Measurements from ENCODE around the gene CRYBB2.
"Not testable (repeated sequence)": the region's sequence is repeated elsewhere in the genome, so short reads cannot be mapped to it uniquely, and the experiment has no call there.

CRYBB2 gene

DNA sequence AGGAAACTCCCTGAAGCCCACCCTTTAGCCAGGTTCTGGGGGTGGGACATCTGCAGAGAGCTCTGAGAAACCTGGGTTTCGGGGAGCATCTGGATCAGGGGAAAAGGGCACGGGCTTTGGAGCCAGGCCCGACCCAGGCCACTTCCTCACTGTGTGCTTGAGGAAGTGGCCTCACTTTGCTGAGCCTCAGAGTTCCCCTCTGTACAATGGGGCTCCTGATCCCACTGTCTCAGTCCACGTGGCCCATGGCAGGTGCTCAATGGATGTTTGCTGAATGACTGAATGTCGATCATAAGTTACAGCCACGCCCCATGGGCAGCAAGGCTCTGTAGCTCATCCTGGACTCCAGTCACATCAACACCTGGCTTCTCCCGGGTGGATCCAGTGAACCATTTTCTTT lies 18.5 kb upstream of the CRYBB2 start:
- no peak for DNase-seq

DNA sequence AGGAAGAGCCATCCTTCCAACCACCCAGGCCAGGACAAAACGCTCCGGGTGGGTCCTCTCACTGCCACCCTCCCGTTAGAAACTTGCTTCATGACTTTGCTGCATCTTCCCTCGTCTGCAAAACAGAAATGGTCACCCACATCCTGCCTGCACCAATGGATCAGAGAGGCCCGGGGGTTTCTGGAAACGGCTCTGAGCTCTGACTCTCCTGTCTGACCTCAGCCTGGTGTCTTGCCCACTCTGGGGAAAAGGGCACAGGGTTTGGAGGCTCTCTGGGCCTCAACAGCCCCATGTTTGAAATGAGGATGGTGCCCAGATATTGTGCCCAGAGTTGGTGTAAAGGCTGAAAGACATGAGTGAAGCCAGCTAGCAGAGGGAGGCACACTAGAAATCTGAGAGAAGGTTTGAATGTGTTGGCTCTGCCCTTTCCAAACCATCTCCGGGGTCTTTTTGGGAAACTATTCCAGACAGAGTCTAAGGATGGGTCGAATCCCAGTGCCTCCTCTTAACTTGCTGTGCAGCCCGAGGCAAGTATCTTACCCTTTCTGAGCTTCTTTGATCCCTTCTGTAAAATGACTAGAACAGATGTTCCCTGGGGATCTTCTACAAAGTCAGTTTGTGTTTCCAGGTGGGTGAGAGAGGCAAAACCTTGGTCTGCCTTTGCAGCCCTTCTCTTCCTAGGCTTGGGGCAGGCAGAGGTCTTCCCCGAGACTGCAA lies 17.7 kb upstream of the CRYBB2 start:
- DNase-seq: no peak

DNA sequence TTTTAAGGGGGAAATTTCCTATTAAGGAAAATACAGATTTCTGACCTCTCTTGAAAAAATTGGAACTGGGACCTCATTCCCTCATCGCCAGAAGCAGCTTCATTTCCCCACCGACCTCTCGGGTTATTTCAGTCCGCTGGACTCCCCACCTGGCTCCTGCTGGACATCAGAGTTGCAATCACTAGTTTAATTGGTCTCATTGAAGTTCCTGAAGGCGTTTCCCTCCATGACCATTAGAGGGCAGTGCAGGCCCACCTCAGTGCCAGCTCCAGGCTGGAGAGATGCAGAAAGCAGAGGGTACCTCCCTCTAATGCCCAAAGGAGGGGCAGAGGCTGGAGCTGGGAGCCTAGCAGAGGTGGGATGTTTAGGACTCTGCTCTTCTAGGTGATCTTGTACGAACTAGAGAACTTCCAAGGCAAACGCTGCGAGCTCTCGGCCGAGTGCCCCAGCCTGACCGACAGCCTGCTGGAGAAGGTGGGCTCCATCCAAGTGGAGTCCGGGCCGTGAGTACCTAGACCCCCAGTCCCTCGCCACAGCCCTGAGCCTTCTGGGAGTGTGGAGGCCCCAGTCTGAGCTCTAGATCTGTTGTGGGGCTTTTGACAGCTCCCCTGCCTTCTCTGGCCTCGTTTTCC lies 17.0 kb upstream of the CRYBB2 start:
- peak; percentile 34 to 51 for DNase-seq

DNA sequence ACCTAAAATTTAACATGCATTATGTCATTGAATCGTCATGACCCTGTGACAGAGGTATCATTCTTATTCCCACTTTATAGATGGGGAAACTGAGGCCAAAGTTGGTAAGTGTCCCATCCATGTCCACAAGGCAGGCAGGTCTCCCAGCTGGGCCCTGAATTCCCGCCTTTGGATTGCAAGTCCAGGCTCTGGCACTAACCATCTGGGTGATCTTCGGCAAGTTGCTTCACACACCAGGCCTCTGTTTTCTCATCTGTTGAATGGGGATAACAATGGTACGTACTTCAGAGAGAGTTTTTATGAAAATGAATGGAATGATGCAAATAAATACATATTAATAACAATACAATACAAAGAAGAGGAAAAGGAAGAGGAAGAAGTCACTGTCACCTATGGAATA lies 16.4 kb upstream of the CRYBB2 start:
- DNase-seq: no peak

DNA sequence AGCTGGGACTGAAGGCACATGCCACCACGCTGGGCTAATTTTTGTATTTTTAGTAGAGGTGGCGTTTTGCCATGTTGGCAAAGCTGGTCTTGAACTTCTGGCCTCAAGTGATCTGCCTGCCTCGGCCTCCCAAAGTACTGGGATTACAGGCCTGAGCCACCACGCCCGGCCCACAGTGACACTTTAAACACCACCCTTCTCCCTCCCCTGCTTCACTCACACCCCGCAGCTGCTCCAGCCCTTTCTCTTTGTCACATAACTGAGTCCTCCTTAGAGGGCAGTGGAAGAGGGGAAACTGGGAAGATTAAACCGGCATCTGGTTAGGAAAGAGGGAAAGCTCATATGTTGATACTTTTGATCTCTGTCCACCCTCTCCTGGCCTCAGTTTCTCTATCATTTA lies 14.9 kb upstream of the CRYBB2 start:
- DNase-seq: not testable (repeated sequence)

DNA sequence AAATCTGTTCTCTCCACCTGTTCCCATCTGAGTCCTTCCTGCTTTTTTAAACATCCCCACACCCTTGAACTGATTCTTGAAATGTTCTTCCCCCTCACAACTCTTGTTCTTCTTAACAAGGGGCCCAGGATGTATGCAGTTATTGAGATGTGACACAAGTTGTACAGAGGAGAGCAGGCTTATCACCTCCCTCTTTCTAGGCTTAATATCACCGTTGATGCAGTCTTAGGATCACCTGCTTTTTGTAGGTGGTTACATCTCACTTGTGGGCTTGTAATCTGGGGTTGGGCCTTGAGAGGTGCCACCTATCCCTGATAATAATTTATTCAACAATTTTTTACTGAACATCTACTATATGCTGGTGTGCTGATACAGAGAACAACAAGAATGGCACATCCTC lies 13.6 kb upstream of the CRYBB2 start:
- DNase-seq: no peak

DNA sequence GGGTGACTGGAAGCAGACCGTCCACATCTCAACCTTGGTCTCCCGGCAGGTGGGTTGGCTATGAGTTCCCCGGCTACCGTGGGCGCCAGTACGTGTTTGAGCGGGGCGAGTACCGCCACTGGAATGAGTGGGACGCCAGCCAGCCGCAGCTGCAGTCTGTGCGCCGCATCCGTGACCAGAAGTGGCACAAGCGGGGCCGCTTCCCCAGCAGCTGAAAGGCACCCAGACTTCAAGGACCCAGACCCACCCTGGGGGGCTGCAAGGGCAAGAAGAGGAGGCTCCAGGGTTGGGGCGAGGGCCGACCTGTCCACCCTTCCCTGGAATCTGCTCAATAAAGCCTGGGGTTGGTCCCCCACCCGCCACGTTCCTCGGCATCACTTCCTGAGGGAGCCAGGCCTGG lies 12.4 kb upstream of the CRYBB2 start:
- no peak for DNase-seq

DNA sequence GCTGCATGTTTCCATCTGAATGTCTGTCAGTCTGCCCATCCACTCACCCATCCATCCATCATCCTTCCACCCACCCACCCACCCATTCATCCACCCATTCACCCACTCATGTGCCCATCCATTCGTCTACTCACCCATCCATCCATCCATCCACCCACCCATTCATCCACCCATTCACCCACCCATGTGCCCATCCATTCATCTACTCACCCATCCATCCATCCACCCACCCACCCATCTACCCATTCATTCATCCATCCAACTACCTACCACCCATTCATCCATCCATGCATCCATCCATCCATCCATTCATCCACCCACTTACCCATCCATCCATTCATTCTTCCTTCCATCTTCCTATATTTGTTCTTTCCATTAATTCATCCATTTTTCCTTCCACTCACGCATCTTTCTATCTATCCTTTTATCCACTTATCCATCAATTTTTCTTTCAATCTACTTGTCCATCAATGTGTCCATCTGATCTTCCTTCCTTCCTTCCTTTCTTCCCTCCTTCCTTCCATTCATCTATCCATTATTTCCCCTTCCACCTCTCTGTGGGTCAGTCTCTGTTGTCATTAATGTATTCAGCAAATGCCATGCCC lies 11.8 kb upstream of the CRYBB2 start:
- DNase-seq: no peak

DNA sequence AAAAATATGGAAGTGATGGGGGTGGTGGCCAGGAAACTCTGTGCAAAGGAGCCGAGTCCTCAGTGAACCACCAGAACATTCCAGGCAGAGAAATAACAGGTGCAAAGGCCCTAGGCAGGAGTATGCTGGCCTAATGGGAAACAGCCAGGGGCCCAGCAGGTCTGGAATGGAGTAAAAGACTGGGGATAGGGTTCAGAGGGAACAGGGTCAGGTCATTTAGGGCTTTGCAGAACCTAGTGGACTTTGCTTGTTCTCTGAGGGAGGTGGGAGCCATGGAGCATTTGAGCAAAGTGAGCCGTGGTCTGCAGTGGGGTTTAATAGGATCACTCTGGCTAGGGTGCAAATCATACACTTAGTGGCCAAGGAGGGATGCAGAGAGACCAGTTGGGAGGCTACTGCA lies 11.1 kb upstream of the CRYBB2 start:
- no peak for DNase-seq

DNA sequence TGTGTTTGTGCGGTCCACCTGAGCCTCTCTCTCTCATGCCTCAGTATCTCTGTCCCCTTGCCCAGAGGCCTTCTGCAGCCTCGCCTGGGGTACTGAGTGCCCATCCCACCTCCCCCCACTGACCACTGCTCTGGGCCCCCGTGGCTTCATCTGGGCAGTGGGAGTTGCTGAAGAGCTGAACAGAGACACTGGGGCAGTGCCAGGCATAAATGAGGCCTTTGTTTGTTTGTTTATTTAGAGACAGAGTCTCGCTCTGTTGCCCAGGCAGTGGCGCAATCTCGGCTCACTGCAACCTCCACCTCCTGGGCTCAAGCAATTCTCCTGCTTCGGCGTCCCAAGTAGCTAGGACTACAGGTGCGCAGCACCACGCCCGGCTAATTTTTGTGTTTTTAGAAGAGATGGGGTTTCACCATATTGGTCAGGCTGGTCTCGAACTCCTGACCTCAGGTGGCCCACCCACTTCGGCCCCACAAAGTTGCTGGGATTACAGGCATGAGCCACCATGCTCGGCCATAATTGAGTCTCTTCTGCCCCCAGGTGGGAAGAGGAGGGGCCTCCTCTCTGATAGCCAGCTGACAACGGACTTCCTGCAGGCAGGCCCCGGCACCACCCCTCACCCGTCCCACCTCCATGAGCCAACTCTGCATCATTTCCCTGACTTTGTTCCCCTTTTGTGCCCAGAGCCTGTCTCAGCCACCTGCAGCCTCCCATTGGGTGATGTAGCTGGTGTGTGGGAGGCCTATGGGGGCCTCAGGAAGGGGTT lies 10.5 kb upstream of the CRYBB2 start:
- no peak for DNase-seq

DNA sequence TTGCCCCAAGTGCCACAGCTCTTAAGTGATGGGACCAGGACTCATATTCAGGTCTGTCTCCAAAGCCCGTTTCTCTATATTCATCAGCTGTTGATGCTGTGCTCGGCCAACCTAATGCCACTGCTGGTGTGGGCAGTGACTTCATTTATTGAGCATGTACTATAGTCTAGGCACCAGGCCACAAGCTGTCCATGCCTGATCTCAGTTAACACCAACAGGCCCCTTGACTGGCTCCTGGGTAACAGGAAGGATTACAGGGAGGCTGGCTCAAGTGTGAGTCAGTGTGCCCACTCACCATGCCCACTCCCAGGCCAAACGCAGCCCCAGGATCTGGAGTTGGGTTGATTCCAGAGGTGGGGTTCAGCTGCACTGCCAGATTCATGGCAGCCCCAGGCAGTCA lies 8.6 kb upstream of the CRYBB2 start:
- DNase-seq: no peak

DNA sequence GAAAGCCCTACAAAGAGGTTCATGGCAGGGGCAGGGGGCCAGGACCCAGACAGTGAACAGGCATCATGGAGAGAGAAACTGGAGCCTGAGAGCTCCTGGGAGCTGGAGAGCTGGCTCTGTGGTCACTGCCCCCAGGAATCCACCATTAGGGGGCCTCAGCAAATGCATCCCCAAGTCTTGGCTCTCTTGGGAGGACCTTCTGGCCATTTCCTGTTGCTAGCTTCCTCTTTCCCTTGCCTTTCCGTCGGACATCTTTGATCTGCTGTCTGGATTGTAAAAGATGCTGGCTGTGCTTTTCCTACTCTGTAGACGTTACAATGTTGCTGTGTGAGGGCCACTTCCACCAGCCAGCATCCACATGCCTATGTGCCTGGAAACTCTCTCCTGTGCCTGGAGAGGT lies 7.1 kb upstream of the CRYBB2 start:
- no peak for DNase-seq

DNA sequence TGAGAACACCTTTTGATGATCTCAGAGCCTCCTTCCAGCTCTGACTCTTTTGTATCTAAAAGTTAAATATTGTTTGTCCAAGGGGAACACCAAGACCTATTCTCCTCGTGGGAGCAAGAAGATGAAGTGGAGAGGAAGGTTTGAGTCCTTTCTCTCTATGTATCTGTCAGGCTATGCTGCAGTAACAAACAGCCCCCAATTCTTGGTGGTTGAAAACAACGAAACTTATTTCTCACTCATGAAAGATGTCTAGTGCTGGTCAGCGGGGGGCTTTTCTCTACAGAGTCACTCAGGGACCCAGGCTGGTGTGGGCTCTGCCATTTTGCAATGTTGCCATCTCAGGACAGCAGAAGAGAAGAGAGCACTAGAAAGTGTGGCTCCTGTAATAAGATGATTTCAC lies 6.2 kb upstream of the CRYBB2 start:
- no peak for DNase-seq

DNA sequence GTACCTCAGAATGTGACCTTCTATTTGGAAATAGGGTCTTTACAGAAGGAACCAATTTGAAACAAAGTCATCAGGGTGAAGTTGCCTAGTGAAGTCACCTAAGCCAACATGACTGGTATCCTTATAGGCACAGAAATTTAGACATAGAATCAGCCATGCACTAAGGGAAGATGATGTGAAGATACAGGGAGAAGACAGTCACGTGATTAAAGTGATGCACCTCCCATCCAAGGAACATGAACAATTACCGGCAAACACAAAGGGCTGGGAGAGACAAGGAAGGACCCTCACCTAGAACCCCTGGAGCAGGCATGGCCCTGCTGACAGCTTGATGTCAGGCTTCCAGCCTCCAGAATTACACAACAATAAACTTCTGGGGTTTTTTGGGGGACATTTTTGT lies 3.2 kb upstream of the CRYBB2 start:
- DNase-seq: no peak

DNA sequence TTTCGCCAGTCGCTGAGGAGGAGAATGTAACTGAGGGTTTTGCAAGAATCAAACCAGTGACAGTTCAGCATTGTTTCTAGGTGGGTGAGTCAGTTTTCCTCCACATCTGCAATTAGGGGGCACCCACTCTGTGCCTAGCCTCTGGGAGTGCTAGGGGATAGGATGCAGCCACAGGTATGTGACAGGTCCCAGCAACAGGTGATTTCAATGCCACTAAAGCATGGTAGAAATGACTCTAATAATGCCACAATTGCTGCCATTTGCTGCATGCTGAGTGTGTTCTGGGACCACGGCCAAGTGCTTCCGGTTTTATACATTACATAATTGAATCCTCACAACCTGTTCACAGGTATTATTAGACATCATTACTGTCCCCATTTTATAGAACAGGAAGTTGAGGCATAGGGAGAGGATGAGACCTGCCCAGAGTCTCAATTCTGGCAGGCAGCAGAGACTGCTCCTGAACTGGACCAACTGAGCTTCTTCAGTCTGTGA lies 556 bp downstream of the CRYBB2 start:
- DNase-seq: no peak

DNA sequence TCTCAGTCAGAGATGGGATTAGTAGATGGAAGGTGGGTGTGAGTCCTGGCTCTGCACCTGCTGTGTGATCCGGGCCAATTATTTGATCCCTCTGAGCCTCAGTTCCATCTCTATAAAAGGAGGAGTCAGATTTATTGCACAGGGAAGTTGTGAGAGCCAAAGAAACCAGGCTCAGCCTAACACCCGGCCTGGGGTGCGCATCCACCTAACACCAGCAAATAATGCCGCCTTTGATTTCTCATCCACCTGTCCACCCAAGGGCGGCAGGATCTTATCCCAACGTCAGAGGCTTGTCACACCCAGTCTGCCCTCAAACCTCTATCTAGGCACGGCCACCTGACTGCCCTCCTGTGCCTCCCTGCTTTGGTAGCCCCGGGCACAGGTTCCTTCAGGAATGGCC lies 2.4 kb downstream of the CRYBB2 start:
- DNase-seq: no peak

DNA sequence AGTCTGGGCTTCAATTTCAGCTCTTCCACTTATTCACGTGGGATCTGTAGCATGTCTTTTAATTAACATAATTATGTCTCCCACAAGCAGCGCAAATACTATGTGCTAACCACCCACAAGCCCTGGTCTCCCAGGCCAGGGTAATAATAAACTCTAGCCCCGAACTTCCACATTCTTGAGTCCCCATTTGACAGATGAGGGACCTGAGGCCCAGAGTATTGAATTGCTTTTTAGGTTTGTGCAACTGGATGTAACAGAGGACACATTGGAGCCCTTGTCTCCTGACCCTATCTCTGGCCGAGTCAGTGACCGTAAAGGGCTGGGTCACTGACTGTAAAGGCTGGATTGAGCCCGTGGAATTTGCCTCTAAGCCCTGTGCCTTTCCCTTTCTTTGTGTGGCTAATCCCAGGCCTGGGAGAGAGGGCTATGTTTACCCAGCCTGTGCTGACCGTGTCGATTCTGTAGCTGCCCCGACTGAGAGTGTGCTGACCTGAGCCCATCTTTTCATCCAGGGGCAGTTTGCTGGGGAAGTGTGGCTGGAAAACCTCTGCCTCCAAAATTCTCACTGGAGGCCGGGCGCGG lies 3.9 kb downstream of the CRYBB2 start:
- no peak for DNase-seq

DNA sequence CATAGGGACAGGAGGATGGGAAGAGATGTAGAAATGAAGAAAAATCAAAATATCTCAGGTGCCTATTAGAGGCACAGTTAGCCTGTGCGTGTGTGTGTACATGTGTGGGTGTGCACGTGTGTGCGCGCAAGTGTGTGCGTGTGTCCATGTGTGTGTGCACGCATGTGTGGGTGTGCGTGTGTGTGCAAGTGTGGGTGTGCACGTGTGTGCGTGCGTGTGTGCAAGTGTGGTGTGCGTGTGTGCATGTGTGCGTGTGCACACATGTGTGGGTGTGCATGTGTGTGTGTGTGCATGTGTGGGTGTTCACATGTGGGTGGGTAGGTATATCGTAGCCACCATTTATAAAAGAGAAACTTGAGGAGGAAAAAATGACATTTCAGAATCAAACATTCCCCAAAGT lies 9.4 kb downstream of the CRYBB2 start:
- DNase-seq: no peak

DNA sequence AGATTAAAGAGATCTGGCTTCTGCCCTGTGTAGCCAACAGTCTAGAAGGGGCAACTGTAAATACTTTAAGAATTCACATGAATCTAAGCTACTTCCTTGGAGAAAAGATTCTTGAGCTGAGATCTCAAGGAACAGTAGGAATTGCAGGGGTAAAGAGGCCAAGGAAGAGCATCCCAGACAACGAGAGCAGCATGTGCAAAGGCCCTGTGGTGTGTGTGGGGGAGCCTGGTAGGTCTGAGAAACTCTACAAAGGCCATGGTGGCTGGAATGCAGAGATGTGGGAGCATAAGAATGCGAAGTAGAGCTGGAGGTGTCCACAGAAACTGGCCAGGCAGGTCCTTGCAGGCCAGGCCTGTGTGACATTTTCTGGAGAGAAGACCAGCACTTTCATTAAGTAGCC lies 11.3 kb downstream of the CRYBB2 start:
- DNase-seq: not testable (repeated sequence)

DNA sequence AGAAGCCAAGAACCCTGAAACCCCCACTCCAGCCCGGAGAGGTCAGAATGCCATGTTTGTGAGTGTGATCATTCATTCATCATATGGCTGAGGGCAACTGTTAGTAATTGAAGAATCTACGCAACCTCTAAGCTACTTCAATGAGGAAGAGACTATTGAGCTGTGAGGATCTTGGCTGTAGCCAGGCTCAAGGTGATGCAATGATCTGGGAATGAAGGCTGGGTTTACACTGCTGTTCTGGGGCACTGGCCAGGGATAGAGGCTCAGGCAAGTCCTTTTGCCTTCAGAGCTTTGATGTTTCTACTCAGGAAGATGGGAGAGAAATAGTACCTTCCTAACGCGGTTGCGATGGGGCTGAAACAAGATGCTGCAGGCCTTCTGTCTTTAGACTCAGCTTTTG lies 12.9 kb downstream of the CRYBB2 start:
- DNase-seq: no peak

DNA sequence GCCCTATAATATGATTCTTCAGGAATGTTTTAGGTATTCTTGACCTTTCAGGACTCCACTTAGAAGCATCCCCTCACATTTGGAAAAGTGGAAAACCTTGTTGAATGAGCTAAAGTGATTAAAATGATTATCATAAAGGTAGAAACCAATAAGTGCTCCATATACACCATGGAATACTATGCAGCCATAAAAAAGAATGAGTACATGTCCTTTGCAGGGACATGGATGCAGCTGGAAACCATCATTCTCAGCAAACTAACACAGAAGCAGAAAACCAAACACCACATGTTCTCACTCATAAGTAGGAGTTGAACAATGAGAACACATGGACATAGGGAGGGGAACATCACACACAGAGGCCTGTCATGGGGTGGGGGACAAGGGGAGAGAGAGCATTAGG lies 14.3 kb downstream of the CRYBB2 start:
- DNase-seq: not testable (repeated sequence)

DNA sequence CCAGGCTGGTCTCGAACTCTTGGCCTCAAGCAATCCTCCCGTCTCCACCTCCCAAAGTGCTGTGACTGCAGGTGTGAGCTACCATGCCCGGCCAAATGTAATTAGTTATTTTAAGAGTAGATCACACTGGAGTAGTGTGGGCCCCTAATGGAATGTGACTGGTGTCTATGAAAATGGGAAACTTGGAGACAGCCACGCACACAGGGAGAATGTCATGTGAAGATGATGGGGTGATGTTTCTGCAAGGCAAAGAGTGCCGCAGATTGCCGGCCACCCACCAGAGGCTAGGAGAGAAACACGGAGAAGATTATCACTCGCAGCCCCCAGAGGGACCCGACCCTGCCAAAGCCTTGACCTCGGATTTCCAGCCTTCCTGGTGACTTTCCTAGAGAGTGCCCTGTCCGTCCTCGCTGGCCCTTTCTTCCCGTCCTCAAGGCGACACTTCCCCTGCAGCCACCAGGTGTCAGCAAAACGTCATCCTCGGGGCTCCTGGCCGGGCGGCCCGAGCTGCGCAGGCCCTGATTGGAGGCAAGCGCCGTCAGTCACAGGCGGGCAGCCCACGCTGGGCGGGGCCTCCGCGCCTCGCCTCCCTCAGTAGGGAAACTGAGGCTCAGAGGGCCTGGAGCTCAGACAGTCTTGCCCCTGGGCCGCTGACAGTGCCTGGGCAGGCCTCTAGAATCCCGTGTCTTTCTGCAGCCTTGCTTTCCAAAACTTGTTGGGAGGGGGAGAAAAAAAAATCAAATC lies 16.3 kb downstream of the CRYBB2 start:
- peak; percentile 47 to 62 for DNase-seq

DNA sequence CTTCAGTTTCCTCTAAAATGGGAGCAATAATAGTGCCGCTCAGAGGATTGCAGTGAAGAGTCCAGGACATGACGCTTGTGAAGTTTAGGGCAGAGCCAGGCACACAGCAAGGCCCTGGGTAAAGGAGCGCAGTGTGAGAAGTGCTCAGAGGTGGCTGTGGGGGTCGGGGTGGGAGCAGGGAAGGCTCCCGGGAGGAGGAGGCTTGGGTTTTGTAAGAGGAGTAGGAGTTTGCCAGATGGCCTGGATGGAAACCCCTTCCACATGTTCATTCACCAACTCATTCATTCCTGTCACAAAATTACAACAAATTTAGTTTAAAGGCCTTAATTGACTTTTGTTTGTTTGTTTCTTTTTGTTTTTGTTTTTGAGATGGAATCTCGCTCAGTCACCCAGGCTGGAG lies 17.0 kb downstream of the CRYBB2 start:
- no peak for DNase-seq
